Measurements from ENCODE around the gene TSR2.
"Not testable (repeated sequence)": the region's sequence is repeated elsewhere in the genome, so short reads cannot be mapped to it uniquely, and the experiment has no call there.

TSR2 gene

DNA sequence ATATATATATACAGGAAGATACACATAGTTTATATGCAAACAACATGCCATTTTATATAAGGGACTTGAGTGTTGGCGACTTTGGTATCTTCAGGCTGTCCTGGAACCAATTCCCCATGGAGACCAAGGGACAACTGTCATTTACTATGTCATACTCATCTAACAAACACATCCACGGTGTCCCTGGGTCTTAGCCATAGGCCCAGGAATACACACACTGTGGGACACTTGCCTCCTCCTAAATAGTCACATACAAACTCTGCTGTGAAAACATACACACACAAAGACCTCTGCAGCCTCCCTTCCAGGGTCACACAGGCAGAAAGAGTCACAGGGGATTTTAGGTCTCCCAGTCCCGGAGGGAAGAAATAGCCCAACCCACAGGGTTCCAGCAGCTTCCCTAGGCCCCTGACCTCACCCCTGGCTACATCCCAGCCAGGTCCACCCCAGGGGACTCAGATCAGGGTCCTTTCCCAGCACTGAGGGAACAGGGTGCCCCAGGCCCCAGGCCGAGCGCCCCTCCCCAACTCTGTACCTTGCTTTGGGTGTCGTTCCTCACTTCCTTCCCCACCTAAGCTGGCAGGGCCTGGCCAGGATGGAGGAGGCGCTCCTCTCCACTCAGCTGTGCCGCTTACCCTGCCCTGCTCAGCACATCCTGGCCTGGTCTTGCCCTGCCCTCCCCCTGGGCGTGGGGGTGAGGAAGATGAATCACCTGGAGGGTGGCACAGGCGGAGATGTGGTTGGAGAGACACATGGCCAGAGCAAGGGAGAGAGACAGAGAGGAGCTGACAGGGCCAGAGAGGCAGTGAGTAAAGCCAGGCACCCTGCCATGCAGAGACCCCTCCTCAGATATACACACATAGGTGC lies 34.0 kb downstream of the TSR2 start:
- no peak for DNase-seq (ENCODE audit: low read depth in 2 of 2)

DNA sequence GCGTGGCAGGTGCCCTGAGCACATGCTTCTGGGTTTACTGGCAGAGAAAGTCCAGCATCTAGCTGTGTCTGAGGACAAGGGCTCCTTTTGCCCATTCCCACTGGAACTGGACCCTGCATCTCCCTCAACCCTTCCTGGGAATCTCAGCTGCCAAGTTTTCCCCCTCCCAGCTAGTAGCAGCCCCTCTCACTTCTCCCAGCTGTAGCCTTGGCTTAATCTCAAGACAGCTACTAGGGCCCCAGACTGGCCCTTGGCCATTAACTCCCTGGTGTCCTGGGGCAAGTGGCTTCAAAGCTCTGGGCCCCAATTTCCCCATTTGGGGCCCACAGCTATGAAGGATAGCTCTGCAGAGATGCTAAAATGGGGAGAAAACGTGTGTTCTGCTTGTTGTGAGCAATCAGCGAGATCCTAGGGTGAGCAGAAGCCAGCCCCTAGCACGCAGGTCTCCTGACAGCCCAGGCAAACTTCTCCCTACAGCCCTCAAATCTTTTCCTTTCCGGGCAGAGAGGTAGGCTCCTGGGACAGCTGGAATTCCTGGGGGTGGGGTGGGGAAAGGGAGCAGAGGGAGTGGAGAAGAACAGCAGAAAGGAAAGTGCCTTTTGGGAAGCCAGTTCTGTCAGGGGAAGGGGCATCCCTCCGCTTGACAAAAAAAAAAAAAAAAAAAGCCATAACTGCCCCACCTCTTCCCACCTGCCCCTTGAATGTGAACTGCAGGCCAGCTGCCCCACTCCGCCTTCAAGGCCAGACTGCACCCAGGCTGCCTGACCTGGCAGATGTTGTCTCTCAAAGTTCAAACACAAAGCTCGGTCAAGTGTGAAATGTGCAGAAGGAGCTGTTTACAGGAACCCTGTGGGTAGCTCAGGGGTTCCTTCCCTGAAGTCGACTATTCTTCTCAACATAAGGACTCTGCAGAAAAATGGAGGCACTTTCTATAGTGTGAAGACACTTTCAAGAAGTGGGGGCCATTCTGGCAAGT lies 39.2 kb downstream of the TSR2 start:
- DNase-seq (ENCODE audit: low read depth in 2 of 2) = no peak

DNA sequence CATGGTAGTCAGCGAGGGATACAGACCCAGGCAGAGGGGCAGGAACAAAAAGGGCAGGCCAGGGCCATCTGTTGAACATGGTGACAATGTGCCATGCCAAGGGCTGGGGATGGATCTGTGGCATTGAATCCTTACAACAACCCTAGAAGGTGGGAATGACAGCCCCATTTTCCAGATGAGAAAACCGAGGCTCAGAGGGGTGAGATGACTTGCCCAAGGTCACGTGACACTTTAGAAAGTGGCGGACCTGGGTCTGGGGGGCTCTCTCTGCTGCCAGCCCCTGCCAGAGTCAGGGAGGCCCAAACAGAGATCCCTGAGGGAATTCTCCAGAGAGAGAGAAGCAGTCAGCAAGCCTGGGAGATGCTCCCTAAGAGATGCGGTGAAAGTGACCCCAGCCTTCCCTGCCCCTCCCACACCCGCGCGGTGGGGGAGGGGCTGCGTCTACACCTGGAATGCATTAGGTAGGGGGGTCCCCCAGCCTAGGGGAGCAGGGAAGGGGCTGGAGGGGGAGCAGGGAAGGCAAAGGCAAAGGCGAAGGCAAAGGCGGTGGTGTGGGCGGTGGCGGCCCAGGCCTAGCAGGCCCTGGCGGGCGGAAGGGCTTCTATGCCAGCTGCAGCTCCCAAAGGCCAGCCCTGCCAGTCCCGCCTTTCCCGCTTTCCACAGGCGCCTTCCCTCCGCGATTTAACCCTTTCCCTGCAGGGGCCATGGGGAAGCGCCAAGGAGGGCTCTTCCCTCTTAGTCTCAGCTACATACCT lies 42.8 kb downstream of the TSR2 start:
- no peak for DNase-seq (ENCODE audit: low read depth in 2 of 2)

DNA sequence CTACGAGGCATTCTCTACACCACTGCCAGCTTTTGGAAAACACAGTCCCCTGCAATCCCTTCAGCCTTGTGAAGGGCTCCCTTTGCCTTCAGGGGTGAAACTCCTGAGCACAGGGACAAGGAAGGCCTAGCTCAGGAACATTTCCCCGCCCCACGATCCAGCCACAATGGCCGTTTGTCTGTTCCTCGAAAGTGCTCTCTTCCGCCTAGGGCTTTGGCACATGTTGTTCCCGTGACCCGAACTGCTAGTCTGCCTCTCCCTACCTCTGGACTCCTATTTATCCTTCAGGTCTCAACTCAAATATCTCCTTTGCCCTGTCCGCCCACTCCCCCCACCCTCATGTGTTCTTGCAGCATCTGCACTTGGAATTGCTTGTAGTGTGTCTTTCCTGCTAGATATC lies 43.7 kb downstream of the TSR2 start:
- DNase-seq (ENCODE audit: low read depth in 2 of 2) = no peak

DNA sequence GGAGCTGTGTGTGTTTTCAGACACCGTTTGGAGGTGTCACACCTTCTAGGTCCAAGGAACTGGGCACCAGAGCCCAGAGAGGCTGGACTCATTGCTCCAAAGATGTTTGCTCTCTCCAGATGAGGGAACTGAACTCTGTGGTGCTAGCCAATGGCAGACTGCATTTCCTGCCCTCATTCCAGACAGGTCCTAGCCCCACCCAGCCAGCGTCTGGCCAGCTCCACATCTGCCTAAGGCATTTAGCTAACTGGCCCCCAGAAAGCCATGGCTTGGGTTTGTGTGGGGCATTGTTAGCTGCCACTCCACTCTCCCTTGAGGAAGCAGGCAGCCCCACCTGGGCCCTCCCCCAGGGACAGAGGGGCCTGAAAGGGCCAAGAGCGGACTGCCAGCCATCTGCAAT lies 44.5 kb downstream of the TSR2 start:
- no peak for DNase-seq (ENCODE audit: low read depth in 2 of 2)

DNA sequence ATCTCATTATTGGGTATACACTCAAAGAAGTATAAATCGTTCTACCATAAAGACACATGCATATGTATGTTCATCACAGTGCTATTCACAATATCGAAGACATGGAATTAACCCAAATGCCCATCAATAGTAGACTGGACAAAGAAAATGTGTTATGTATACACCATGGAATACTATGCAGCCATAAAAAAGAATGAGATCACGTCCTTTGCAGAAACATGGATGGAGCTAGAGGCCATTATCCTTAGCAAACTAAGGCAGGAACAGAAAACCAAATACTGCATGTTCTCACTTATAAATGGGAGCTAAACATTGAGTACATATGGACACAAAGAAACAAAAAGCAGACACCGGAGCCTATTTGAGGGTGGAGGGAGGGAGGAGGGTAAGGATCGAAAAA lies 49.6 kb downstream of the TSR2 start:
- not testable (repeated sequence) for DNase-seq (ENCODE audit: low read depth in 2 of 2)

DNA sequence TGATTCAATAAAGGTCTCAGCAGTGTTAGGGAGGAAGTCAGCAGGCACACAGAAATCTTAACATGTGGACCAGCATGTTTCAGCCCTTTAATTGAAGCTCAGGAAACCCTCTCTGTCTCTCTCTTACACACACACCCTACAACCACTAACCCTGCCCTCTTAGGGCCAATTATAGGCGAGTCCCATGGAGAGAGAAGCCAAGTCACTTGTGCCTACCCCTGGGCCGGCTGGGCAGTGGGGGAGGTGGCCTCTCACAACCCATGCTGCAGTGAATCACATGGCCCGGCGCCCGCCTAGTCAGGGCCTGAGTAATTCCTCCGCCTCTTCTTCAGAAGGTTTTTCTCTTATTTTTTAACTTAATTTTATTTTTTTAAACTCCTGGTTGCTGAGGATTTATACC lies 52.1 kb downstream of the TSR2 start:
- DNase-seq (ENCODE audit: low read depth in 2 of 2) = no peak

DNA sequence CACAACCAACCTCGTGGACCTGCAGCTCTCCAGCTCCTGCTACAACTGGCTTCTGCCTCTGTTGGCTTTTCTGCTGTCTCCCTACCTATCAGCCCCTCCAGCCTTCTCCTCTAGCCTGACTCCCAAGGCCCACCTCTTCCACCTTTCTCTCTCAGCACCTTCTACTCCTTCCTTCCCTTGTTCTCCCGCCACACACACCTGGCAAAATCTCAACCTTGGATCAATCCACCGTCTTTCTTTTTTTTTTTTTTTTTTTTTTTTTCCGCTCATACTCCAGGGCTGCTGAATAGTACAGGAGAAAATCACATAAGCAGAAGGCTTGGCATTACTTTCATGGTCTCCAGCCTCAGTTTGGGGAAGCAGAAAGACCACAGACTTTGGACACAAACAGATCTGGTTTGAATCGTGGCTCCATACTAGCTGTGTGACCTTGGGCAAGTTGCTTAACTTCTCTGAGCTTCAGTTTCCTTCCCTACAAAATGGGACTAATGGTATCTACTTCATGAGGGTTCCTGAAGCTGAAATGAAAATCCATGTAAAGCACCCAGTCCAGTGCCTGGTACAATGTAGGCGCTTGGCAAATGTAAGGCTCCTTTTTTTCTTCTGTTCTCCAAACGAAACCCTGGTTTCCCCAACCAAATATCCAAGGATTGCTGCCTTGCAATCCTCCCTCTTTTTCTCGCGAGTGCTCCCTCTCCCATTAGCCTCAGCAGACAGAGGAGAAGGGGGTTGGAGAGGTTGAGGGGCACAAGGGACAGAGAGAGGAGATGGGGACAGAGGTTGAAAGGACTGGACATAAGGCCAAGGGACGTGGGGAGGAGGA lies 54.2 kb downstream of the TSR2 start:
- no peak for DNase-seq (ENCODE audit: low read depth in 2 of 2)

Data from activated CD8-positive, alpha-beta memory T cell treated with anti-CD3 and anti-CD28 coated beads for 4 hours (primary cell).